ENCODE data around the gene CACNG1. TPM values are rescaled to one million over a fixed set of nuclear protein-coding genes. Genes with fewer than 3 reads are reported as not detected.

CACNG1 gene
- total RNA-seq, 2 donors from 2014 or later: not detected

GRCh38 chr17:67051837-67052236, 7.5 kb downstream of the CACNG1 start:
- Histone ChIP-seq H3K9me3 (peaks cover 13% of the 10 kb centered on the region), H3K27ac (no peak overlapping the region), H3K27me3 (replicated peaks; ENCODE audit: insufficient read depth) (no peaks in the 10 kb centered on the region), H3K36me3 (no peaks in the 10 kb centered on the region), H3K4me1 (ENCODE audit: control insufficient read depth in 1 of 2, low read depth in 2 of 2) (no peaks in the 10 kb centered on the region), H3K4me3 (no peak overlapping the region)
- ATAC-seq (ENCODE audit: insufficient number of reproducible peaks, low FRiP score, low read depth): no peak
- DNase-seq (ENCODE audit: low spot score): no peak
- TF ChIP-seq CTCF (IDR thresholded peaks at IDR 0.05): no peak

GRCh38 chr17:67052720-67053437, 8.5 kb downstream of the CACNG1 start:
- Histone ChIP-seq H3K36me3 (no peaks in the 10 kb centered on the region), H3K4me3 (no peak overlapping the region), H3K27ac (no peak overlapping the region), H3K4me1 (ENCODE audit: control insufficient read depth in 1 of 2, low read depth in 2 of 2) (no peaks in the 10 kb centered on the region), H3K27me3 (replicated peaks; ENCODE audit: insufficient read depth) (no peaks in the 10 kb centered on the region), H3K9me3 (peaks cover 13% of the 10 kb centered on the region)
- no peak for DNase-seq (ENCODE audit: low spot score)
- no peak for TF ChIP-seq CTCF (IDR thresholded peaks at IDR 0.05)
- no peak for ATAC-seq (ENCODE audit: insufficient number of reproducible peaks, low FRiP score, low read depth)

GRCh38 chr17:67053438-67054000, 9.2 kb downstream of the CACNG1 start:
- ATAC-seq (ENCODE audit: insufficient number of reproducible peaks, low FRiP score, low read depth) (no peak), DNase-seq (ENCODE audit: low spot score) (no peak)
- no peak overlapping the region for H3K4me3 ChIP-seq

GRCh38 chr17:67054011-67054591, 9.7 kb downstream of the CACNG1 start:
- ATAC-seq (ENCODE audit: insufficient number of reproducible peaks, low FRiP score, low read depth): no peak
- Histone ChIP-seq H3K36me3 (no peaks in the 10 kb centered on the region), H3K27ac (no peak overlapping the region), H3K27me3 (replicated peaks; ENCODE audit: insufficient read depth) (no peaks in the 10 kb centered on the region), H3K9me3 (peaks cover 3% of the 10 kb centered on the region), H3K4me1 (ENCODE audit: control insufficient read depth in 1 of 2, low read depth in 2 of 2) (peaks cover 0 to 2% of the 10 kb centered on the region in 2 donors), H3K4me3 (no peak overlapping the region)
- no peak for DNase-seq (ENCODE audit: low spot score)
- TF ChIP-seq CTCF (IDR thresholded peaks at IDR 0.05): no peak

More at GRCh38 chr17:67053438-67054000, 9.2 kb downstream of the CACNG1 start:
- Histone ChIP-seq H3K36me3 (no peaks in the 10 kb centered on the region), H3K9me3 (peaks cover 9% of the 10 kb centered on the region), H3K27me3 (replicated peaks; ENCODE audit: insufficient read depth) (no peaks in the 10 kb centered on the region), H3K27ac (no peak overlapping the region), H3K4me1 (ENCODE audit: control insufficient read depth in 1 of 2, low read depth in 2 of 2) (no peaks in the 10 kb centered on the region)
- TF ChIP-seq CTCF (IDR thresholded peaks at IDR 0.05): no peak

- Histone ChIP-seq H3K4me1 (ENCODE audit: control insufficient read depth in 1 of 2, low read depth in 2 of 2) (peaks cover 0 to 7% of the 10 kb centered on the region in 2 donors), H3K4me3 (no peak overlapping the region), H3K9me3 (no peaks in the 10 kb centered on the region), H3K27ac (no peak overlapping the region), H3K36me3 (no peaks in the 10 kb centered on the region), H3K27me3 (replicated peaks; ENCODE audit: insufficient read depth) (no peaks in the 10 kb centered on the region)
- DNase-seq (ENCODE audit: low spot score) (no peak), ATAC-seq (ENCODE audit: insufficient number of reproducible peaks, low FRiP score, low read depth) (no peak)
- TF ChIP-seq CTCF (IDR thresholded peaks at IDR 0.05): no peak
Observed at GRCh38 chr17:67054608-67055007, 10.3 kb downstream of the CACNG1 start.
